ENCODE results near the gene SLC37A3. TPM values are rescaled to one million over a fixed set of nuclear protein-coding genes. Genes with fewer than 3 reads are reported as not detected.
"Not testable (repeated sequence)": the region's sequence is repeated elsewhere in the genome, so short reads cannot be mapped to it uniquely, and the experiment has no call there.

SLC37A3 gene
- total RNA-seq, 1 experiment from 2014 or later, result 75.1 TPM

DNA sequence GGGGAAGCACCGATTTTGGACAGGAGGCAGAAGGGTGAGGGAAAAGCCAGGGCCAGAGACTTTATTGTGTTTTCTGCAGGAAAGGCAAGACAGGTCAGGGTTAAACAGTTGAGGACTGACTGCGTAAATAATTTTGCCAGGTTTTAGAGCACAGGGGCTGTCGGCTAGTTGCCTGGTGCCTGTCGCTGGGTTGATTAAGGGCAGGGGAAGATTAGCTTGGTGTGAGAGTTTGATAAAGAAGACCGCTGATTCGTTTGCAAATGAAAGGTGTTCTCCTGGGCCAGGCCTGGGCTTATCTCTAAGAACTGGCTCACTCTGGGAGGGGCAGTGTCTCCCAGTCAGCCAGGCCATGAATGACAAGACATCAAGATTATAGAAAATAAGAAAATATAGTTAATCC is 75.6 kb downstream of the SLC37A3 start:
- DNase-seq (ENCODE audit: low spot score), result no peak
- in situ Hi-C loops (cut with HindIII; ENCODE audit: low sequenced_read_pairs), result no loop called here

DNA sequence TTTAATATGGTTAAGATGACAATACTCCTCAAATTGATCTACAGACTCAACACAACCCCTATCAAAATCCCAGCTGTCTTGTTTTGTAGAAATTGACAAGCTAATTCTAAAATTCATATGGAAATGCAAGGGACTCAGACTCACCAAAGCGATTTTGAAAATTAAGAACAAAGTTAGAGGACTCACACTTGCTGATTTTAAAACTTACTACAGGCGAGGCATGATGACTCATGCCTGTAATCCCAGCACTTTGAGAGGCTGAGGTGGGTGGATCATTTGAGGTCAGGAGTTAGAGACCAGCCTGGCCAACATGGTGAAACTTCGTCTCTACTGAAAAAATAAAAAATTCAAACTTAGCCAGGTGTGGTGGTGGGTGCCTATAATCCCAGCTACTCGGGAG is 78.3 kb downstream of the SLC37A3 start:
- DNase-seq (ENCODE audit: low spot score), result not testable (repeated sequence)

DNA sequence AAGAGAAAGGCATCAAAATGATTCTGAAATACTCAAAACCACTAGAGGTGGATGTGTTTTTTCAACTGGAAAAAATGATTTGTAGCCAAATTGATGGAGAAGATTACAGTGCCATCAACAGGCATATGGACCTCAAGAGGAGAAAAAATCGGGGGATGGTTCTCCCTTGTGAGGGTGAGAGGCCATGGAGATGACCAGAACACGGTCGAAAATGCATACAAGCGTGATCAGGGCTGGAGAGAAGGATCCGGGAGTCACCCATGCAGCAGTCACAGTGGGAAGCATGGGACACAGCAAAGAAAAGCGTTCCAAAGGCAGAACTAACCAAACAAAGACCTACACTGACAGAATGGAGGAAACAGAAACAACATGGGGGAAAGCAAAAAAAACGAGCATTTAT is 80.3 kb downstream of the SLC37A3 start:
- in situ Hi-C loops (cut with HindIII; ENCODE audit: low sequenced_read_pairs), result no loop called here
- DNase-seq (ENCODE audit: low spot score), result no peak

More for the DNA sequence above, 78.3 kb downstream of the SLC37A3 start:
- in situ Hi-C loops (cut with HindIII; ENCODE audit: low sequenced_read_pairs), result not testable (repeated sequence)

DNA sequence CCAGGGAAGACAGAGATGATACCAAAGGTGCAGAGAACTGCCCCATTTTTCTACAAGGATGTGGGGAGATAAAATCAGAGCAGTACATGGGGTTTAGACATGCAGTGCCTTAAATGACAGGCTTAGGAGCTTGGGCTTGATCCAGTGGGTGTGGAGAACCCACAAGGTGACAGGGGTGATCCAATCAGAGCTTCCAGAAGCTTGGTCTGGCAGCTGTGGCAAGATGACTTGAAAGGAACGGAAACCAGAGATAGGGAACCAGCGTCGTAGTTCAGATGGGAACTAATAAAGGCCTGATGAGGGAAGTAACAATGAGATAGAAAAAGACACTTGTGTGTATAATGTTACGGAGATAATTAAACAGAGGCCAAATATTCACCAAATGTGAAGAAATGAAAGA is 80.7 kb downstream of the SLC37A3 start:
- DNase-seq (ENCODE audit: low spot score), result no peak
- in situ Hi-C loops (cut with HindIII; ENCODE audit: low sequenced_read_pairs), result no loop called here

DNA sequence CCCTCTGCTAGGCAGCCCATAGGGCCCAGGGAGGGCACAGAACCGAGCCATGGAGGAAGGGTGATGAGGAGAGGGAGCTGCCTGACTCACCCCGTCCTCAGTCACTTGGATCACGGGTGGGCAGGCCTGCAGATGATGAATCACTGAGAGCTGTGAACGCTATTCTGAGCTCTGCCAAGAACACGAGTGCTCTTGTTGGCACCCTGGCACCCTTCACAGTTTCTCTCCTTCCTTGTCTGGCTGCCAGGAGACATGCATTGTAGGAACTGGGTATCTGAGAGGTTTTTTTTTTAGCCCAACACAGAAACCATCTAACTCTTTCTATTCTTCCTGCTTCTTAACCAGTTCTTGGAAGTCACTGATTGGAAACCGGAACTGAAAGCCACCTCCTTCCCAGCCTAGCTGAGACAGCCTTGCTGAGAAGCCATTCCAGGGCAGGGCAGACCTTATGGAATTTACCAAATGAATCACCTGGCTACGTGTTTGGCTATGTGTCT is 82.1 kb downstream of the SLC37A3 start:
- in situ Hi-C loops (cut with HindIII; ENCODE audit: low sequenced_read_pairs), result no loop called here
- peak; percentile 43 for DNase-seq (ENCODE audit: low spot score)

DNA sequence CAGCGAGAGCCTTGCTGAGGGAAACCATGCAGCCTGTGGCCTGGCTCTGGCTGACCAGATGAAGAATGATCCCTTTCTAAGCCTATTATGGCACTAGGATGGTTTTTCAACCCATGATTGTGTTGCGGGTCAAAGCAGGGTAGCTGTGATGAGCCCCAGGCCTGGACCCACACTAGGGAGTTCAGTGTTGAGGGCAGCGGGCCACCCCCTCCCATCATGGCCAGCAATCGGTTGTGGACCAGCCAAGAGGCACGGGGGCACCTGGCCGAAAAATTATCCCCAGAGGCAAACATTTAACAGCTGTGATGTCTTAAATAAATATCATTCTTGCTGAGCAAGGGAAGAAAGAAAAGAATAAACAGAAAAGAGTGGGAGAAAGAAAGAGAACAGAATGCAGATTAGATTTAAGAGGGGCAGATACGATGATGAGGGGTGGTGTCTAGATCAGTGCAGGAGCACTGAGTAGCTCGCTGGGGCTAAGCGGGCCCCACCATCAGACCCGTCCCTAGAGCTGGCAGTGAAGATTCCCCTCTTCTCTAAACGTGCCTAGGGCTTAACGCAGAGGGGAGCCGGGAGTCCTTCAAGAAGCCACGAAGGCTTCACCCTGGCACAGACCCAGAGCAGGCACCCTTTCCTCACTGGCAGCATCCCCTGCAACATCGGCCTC is 82.7 kb downstream of the SLC37A3 start:
- in situ Hi-C loops (cut with HindIII; ENCODE audit: low sequenced_read_pairs), result no loop called here

DNA sequence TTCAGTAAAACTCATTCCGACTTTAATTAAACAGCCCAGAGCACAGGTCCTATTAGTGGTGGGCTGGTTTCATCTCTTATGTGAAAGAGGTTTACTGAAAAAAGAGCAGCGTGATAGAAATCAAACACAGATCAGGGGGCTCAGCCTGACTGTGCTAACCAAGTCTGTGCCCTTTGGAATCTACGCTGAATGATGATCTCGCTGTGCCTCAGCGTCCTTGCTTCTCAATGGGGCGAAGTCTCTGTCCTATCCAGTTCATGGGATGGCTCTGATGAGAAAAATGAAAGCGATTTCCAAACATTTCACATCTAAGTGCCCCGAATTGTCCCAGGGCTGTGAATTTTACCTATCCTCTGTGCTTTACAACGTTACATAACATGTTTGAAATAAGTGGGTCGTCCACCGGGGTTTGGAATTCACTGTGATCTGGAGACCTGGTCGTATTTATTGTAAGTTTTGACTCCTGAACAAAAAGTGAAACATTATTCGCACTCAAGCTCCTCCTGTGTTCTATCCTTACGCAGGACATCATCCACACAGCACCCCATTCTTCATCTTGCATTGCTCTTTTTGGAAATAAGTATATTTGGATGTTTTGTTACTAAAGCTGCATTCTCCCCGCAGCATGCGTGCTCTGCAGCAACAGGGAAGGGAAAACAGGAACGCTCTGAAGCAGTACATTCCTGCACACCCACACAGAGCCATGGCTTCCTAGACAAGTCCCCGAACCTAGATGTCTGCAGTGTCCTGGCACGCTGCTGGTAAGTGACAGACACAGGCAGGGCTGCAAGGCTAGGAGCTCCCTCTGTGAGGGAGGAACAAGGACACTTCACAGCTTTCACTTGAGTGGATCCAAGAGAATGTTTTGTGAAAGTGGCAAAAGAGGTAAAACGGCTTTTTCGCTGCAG is 83.5 kb downstream of the SLC37A3 start:
- in situ Hi-C loops (cut with HindIII; ENCODE audit: low sequenced_read_pairs), result no loop called here
- DNase-seq (ENCODE audit: low spot score), result peak; percentile 40

More for the DNA sequence above, 82.7 kb downstream of the SLC37A3 start:
- DNase-seq (ENCODE audit: low spot score), result no peak

DNA sequence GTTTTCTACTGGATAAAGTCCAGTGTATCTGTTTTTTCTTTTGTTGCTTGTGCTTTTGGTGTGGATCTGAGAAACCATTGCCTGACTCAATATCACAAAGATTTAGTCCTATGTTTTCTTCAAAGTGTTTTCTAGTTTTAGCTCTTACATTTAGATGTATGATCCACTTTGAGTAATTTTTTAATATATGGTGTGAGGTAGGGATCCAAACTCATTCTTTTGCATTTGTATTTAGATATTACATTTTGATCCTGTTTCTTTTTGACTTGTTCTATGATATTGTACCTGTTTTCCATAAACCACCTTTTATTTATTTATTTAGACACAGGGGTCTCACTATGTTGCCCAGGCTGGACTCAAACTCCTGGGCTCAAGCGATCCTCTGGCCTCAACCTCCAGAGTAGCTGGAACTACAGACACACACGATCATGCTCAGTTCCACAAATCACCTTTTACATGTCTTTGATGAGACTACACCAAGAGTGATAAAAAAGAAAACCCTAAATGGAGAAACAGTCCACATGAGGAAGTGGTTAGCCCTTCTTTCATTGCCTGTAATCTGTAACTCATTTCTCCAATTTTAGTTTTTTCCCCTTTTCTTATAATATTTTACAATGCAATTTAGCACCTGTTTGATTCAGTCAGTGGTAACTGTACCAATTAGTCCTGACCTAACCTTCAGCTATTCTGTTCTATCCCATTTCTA is 86.0 kb downstream of the SLC37A3 start:
- no peak for DNase-seq (ENCODE audit: low spot score)
- in situ Hi-C loops (cut with HindIII; ENCODE audit: low sequenced_read_pairs), result no loop called here

DNA sequence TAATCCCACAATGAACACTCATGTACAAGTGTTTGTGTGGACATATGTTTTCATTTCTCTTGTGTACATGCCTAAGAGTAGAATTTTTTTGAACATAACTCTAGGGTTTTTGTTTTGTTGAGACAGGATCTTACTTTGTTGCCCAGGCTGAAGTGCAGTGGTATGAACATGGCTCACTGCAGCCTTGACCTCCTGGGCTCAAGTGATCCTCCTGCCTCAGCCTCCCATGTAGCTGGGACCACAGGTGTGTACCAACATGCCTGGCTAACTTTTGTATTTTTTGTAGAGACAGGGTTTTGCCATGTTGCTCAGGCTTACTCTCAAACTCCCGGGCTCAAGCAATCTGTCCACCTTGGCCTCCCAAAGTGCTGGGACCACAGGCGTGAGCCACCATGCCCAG is 87.2 kb downstream of the SLC37A3 start:
- in situ Hi-C loops (cut with HindIII; ENCODE audit: low sequenced_read_pairs); DNase-seq (ENCODE audit: low spot score): not testable (repeated sequence)

DNA sequence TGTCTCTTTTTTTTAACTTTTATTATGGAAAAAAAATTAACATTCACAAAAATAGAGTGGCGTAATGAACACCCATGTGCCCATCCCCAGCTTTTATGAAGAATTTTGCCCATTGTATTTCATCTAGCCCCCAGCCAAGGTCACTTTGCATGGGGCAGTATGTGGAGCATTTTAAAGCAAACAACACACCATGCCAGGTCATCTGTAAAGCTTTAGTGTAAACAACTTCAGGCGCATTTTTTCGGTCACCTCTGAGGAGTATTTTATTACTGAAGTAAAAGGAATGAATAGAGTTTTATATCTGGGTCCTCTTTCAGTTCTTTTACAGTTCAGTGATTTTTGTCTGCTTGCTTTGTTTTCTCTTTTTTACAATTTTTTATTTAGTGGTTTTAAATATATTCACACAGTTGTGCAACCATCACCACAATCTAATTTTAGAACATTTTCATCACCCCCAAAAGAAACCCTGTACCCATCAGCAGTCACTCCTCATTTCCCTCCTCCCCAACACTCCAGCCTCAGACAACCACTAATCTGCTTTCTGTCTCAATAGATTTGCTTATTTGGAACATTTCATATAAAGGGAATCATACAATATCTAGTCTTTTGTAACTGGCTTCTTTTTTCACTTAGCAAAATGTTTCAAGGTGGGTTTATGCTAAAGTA is 87.9 kb downstream of the SLC37A3 start:
- in situ Hi-C loops (cut with HindIII; ENCODE audit: low sequenced_read_pairs), result no loop called here
- DNase-seq (ENCODE audit: low spot score), result no peak

DNA sequence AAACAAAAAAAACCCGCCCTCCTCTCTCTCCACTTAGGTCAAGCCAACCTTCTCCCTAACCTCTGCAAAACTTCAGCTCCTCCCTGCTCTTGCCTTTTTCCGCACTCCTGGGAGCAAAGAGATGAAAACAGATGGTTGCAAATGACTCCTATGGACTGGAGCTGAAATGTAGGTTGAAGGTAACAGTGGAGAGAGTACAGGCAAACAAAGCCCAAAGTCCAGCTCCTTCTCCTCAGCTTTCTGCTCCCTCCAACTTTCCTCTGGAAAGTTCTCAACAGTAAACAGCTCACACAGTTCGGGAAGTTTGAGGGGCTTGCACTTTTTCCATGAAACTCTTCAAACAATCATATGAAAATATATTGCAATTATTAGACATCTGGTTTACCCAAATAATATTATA is 90.3 kb downstream of the SLC37A3 start:
- no peak for DNase-seq (ENCODE audit: low spot score)
- in situ Hi-C loops (cut with HindIII; ENCODE audit: low sequenced_read_pairs), result no loop called here

DNA sequence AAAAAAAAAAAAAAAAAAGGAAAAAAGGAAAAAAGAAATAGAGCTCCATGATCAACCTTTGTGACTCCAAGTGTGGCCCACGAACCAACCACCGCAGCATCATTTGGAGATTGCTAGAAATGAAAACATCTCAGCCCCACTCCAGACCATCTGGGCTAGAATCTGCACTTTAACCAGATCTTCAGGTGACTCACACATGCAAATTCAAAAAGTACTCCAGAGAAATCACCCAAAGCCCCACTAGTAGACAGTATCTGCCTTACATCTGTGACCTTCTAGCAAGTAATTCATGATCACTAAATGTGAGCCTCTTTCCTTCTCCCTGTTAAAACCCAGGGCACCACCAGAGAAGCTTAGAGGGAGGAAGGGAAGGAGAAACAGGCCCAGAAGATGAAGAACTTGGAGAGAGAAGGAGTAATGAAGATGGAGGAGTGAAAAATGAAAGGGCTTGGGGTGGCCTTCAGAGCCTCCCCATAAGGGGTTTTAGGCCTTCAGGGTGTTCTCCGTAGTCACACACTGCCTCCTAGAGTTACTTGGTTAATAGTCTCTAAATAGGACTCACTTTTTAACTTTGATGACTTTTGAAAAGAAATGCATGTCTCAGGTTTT is 94.0 kb downstream of the SLC37A3 start:
- no peak for DNase-seq (ENCODE audit: low spot score)
- in situ Hi-C loops (cut with HindIII; ENCODE audit: low sequenced_read_pairs), result no loop called here

DNA sequence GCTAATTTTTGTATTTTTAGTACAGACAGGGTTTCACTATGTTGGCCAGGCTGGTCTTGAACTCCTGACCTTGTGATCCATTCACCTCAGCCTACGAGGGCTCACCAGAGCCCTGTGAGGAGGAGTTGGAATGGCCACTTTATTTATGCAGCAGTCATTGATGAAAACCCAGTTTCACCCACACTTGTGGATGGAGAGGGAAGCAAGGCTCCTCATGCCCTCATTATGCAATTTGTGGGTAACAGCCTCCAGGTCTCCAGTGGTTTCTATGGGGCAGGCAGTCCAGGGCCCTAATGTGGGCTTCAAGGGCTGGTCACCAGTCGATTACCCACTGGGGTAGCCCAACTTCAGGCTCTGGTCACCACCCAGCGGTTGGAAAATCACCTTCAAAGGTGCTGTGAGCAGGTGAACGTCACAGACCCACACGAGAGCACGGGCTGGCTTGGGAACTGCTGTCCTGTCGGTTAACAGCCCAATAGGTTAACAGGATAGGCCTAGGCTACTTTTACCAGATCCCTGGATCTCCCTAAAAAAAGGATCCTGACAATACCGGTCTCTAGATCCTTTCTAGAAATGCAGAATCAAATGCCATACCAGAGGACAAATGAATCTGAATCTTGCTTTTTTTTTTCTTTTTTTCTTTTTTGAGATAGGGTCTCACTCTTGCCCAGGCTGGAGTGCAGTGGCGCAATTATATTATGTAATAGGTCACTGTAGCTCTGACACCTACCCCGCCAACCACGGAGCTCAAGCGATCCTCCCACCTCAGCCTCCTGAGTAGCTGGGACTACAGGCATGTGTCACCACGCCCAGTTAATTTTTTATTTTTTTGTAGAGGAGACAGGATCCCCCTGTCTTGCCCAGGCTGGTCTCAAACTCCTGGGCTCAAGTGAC is 97.8 kb downstream of the SLC37A3 start:
- DNase-seq (ENCODE audit: low spot score), result no peak
- in situ Hi-C loops (cut with HindIII; ENCODE audit: low sequenced_read_pairs), result no loop called here

DNA sequence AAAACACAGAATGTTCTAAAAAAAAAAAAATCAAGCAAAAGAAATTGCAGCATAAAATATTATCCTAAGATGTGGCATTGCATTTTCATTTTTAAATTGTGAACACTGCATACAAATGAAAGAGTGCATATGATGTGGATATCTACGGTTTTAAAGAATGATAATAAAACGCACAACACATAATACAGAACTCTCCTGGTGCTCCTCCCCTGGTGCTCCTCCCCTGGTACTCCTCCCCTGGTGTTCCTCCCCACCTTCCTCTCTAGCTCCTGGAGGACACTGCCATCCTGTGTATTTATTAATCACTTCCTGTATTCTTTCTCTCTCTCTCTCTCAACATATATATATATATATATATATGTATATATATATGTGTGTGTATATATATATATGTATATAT is 100.1 kb downstream of the SLC37A3 start:
- in situ Hi-C loops (cut with HindIII; ENCODE audit: low sequenced_read_pairs), result no loop called here
- DNase-seq (ENCODE audit: low spot score), result no peak

DNA sequence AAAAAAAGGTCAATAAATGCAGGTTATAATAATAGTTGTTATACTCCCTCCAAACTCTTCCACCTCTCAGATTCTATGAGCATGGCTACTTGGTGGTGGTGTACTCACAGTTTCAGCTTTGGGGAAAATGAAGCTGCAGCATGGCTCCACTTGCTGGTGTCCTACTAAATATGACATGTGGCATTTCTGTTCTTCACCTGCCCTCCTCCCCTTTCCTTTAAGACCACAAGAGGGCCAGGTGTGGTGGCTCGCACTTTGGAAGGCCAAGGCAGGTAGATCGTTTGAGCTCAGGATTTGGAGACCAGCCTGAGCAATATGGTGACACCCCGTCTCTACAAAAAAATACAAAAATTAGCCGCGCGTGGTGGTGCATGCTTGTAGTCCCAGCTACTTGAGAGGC is 101.1 kb downstream of the SLC37A3 start:
- DNase-seq (ENCODE audit: low spot score), result no peak
- in situ Hi-C loops (cut with HindIII; ENCODE audit: low sequenced_read_pairs), result no loop called here

DNA sequence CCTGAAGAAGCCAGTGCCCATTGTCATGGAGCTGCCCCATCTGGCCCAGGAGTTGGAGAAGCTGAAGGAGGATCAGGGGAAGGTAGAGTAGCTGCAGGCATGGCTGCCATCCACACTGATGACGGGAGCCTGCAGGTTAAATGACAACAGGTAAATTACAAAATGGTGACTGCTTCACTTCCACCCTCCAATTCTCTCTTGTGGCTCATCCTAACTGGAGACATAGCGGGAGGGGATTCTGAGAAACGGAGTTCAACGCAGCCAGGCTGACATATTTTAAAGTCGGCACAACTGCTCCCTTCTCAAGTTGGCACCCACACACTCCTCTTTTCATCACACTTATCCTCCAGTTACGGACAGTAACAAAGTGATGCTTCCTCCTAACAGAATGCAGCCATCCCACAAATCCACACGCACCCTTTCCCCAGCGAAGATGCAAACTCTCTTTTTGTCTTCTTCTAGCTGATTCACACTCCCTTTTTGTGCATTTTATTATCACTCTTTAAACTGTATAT is 103.0 kb downstream of the SLC37A3 start:
- in situ Hi-C loops (cut with HindIII; ENCODE audit: low sequenced_read_pairs), result no loop called here

DNA sequence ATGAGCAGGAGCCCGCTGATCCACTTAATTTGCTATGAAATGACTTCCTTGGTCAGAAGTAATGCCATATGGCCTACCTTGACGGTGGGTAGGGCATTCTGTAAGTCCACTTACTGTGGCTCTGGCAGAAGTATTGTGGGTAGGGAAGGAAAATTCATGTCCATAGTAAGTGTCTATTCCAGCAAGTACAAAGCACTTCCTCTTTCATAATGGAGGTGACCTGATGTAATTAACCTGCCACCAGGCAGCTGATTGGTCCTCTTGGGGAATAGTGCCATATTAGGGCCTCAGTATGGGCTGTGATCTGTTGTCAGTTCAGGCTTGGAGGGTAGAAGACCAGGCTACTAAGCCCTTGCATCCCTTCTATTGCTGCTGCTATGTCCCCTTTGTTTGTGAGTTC is 103.9 kb downstream of the SLC37A3 start:
- no peak for DNase-seq (ENCODE audit: low spot score)
- in situ Hi-C loops (cut with HindIII; ENCODE audit: low sequenced_read_pairs), result no loop called here

More for the DNA sequence above, 103.0 kb downstream of the SLC37A3 start:
- no peak for DNase-seq (ENCODE audit: low spot score)

DNA sequence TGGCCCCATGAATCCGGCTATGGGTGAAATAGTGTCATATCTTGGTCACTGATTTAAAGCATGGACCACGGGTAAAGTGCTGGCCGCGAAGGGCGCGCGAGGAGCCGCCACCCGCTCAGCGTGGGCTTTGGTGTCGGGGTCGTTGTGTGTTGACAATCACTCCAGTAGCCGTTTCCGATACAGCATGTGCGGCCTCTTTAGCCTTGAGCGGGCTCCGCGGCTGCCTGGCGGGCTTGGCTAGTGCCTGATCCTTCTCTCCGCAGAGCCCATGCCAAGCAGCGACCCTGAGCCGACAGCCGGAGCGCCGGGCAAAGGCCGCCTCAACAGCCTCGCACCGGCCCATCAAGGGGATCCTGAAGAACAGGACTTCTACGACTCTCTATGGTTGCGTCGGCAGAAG is 105.9 kb downstream of the SLC37A3 start:
- no peak for DNase-seq (ENCODE audit: low spot score)
- in situ Hi-C loops (cut with HindIII; ENCODE audit: low sequenced_read_pairs), result no loop called here
